GM12875 (cell line): ENCODE results near the gene SFRP2.

Experiments used
- H3K4me3 ChIP-seq: one replicate; pipeline ENCODE4 v1.5.1; 2011; ENCODE audit warnings: low read depth, low read length, control low read depth
- CTCF ChIP-seq: IDR thresholded peaks from 2 replicates; pipeline ENCODE4 v1.5.1; 2011; ENCODE audit warnings: low read depth, mild to moderate bottlenecking, control low read depth, inconsistent platforms, low read length, moderate library complexity, borderline replicate concordance; ENCODE audit not compliant: insufficient read depth

SFRP2 gene

GRCh38 chr4:153789741-153790499 lies 1.0 kb upstream of the SFRP2 start:
- no peak for TF ChIP-seq CTCF
- H3K4me3 ChIP-seq = no peak overlapping the region

- no peak for TF ChIP-seq CTCF
- no peak overlapping the region for H3K4me3 ChIP-seq
These were observed 851 bp downstream of the SFRP2 start for GRCh38 chr4:153788051-153788412.

- H3K4me3 ChIP-seq = no peak overlapping the region
- TF ChIP-seq CTCF = no peak
These were observed 1.3 kb downstream of the SFRP2 start for GRCh38 chr4:153787575-153787974.

- H3K4me3 ChIP-seq = no peak overlapping the region
- TF ChIP-seq CTCF = no peak
These were observed 1.8 kb downstream of the SFRP2 start for GRCh38 chr4:153787061-153787560.

GRCh38 chr4:153785910-153786721 lies 2.8 kb downstream of the SFRP2 start:
- no peak overlapping the region for H3K4me3 ChIP-seq
- TF ChIP-seq CTCF = peak; percentile 22; the same call in 1 of the 2 replicates

GRCh38 chr4:153784166-153784699 lies 4.7 kb downstream of the SFRP2 start:
- TF ChIP-seq CTCF = no peak
- no peak overlapping the region for H3K4me3 ChIP-seq
